ENCODE measurements around the gene ACSF2. TPM values are rescaled to one million over a fixed set of nuclear protein-coding genes. Genes with fewer than 3 reads are reported as not detected.
"Not testable (repeated sequence)": the region's sequence is repeated elsewhere in the genome, so short reads cannot be mapped to it uniquely, and the experiment has no call there.

ACSF2 gene
- total RNA-seq, 1 donor from 2014 or later, result 25.0 TPM

- ATAC-seq (ENCODE audit: poor library complexity); DNase-seq; intact Hi-C loops (cut with DNase I): not testable (repeated sequence)
These were observed 26.4 kb upstream of the ACSF2 start for GRCh38 chr17:50399591-50399990.

- DNase-seq; ATAC-seq (ENCODE audit: poor library complexity); intact Hi-C loops (cut with DNase I): not testable (repeated sequence)
These were observed 20.7 kb upstream of the ACSF2 start for GRCh38 chr17:50405351-50405750.

GRCh38 chr17:50406578-50406977 is 19.4 kb upstream of the ACSF2 start:
- ATAC-seq (ENCODE audit: poor library complexity) (no peak), DNase-seq (no peak)
- intact Hi-C loops (cut with DNase I), result no loop called here

GRCh38 chr17:50407921-50408320 is 18.1 kb upstream of the ACSF2 start:
- no peak for DNase-seq

GRCh38 chr17:50412188-50412732 is 13.8 kb upstream of the ACSF2 start:
- no peak for ATAC-seq (ENCODE audit: poor library complexity)
- DNase-seq, result no peak
- intact Hi-C loops (cut with DNase I), result no loop called here

More at GRCh38 chr17:50407921-50408320, 18.1 kb upstream of the ACSF2 start:
- no peak for ATAC-seq (ENCODE audit: poor library complexity)
- intact Hi-C loops (cut with DNase I), result no loop called here

- ATAC-seq (ENCODE audit: poor library complexity) (no peak), DNase-seq (no peak)
- intact Hi-C loops (cut with DNase I), result no loop called here
These were observed 11.2 kb upstream of the ACSF2 start for GRCh38 chr17:50414808-50415207.

- intact Hi-C loops (cut with DNase I); DNase-seq; ATAC-seq (ENCODE audit: poor library complexity): not testable (repeated sequence)
These were observed 6.4 kb upstream of the ACSF2 start for GRCh38 chr17:50419577-50419976.

GRCh38 chr17:50420419-50421112 is 5.5 kb upstream of the ACSF2 start:
- intact Hi-C loops (cut with DNase I), result no loop called here
- ATAC-seq (ENCODE audit: poor library complexity) (peak; percentile 59), DNase-seq (peak; percentile 46)

- DNase-seq (no peak), ATAC-seq (ENCODE audit: poor library complexity) (no peak)
- intact Hi-C loops (cut with DNase I), result no loop called here
These were observed 4.5 kb upstream of the ACSF2 start for GRCh38 chr17:50421308-50422051.

- intact Hi-C loops (cut with DNase I), result no loop called here
- no peak for DNase-seq
- no peak for ATAC-seq (ENCODE audit: poor library complexity)
These were observed 3.3 kb upstream of the ACSF2 start for GRCh38 chr17:50422738-50423137.

GRCh38 chr17:50423553-50424159 is 2.4 kb upstream of the ACSF2 start:
- ATAC-seq (ENCODE audit: poor library complexity) (no peak), DNase-seq (peak; percentile 43)
- intact Hi-C loops (cut with DNase I), result no loop called here

GRCh38 chr17:50424246-50424995 is 1.6 kb upstream of the ACSF2 start:
- ATAC-seq (ENCODE audit: poor library complexity), result no peak
- intact Hi-C loops (cut with DNase I), result no loop called here

GRCh38 chr17:50424996-50425681 is 879 bp upstream of the ACSF2 start:
- intact Hi-C loops (cut with DNase I), result no loop called here
- DNase-seq (peak; percentile 44), ATAC-seq (ENCODE audit: poor library complexity) (no peak)

More at GRCh38 chr17:50424246-50424995, 1.6 kb upstream of the ACSF2 start:
- DNase-seq, result no peak

GRCh38 chr17:50426472-50426782 is 409 bp downstream of the ACSF2 start:
- DNase-seq (no peak), ATAC-seq (ENCODE audit: poor library complexity) (peak; percentile 17)
- intact Hi-C loops (cut with DNase I), result no loop called here

GRCh38 chr17:50426814-50427787 is 1.1 kb downstream of the ACSF2 start:
- intact Hi-C loops (cut with DNase I), result no loop called here
- DNase-seq (peak; percentile 46), ATAC-seq (ENCODE audit: poor library complexity) (peak; percentile 66)

GRCh38 chr17:50428126-50428525 is 2.1 kb downstream of the ACSF2 start:
- ATAC-seq (ENCODE audit: poor library complexity); intact Hi-C loops (cut with DNase I); DNase-seq: not testable (repeated sequence)

GRCh38 chr17:50428831-50429424 is 2.9 kb downstream of the ACSF2 start:
- intact Hi-C loops (cut with DNase I), result no loop called here
- ATAC-seq (ENCODE audit: poor library complexity), result no peak
- DNase-seq, result no peak

All from Right ventricle myocardium superior (tissue), 1 donor.